Endothelial cell of umbilical vein (primary cell): ENCODE results near the gene CTDP1. TPM values are rescaled to one million over a fixed set of nuclear protein-coding genes. Genes with fewer than 3 reads are reported as not detected.

ENCODE experiments used
- BruUV-seq: library from RNA; stranded (reverse); fragments of 400-500 nt; replicated peaks from 2 replicates; lab custom pipeline; 2021; lab: Mats Ljungman, UMichigan
- CTCF ChIA-PET: fragments of 300-600, 350-600 bp; sonication (Branson Sonifier 250); formaldehyde crosslinking; loops from one replicate; lab custom pipeline; 2021; ENCODE audit warnings: antibody characterized with exemption, inconsistent platforms; lab: Charles Lee
- POLR2A ChIA-PET: fragments of 300-600, 350-600 bp; sonication (Branson Sonifier 250); formaldehyde crosslinking; loops from one replicate; lab custom pipeline; 2021; ENCODE audit warnings: antibody characterized with exemption, inconsistent platforms; lab: Charles Lee
- DNase-seq: peaks from one replicate; pipeline ENCODE4 v3.0.0-alpha.2; 2011; ENCODE audit warnings: low read depth, low spot score
- FAIRE-seq: peaks from 2 replicates; lab custom pipeline; 2011; peaks lifted over from hg19 to GRCh38; lab: Jason Lieb, UNC
- H2AFZ ChIP-seq: 2 replicates; pipeline ENCODE4 v1.6.0; 2012; ENCODE audit warnings: low read depth, low read length, control low read depth, inconsistent platforms
- H3K27ac ChIP-seq: 2 replicates; pipeline ENCODE4 v1.5.1; 2011; ENCODE audit warnings: low read depth, mild to moderate bottlenecking, control low read depth, low read length, moderate library complexity; ENCODE audit not compliant: insufficient read depth
- H3K27me3 ChIP-seq, 2 experiments: 2 replicates each; pipeline versions ENCODE4 v1.6.0 to v1.6.1; 2011; ENCODE audit warnings: low read length in 2 of 2, mixed read lengths in 1 of 2; ENCODE audit not compliant: control insufficient read depth in 2 of 2, insufficient read depth in 2 of 2
- H3K36me3 ChIP-seq, 2 experiments: 2 replicates in 1 of 2; 3 replicates in 1 of 2; pipeline ENCODE4 v1.5.1; 2011; ENCODE audit warnings: low read length in 2 of 2, mild to moderate bottlenecking in 1 of 2, moderate library complexity in 1 of 2; ENCODE audit not compliant: control insufficient read depth in 2 of 2, insufficient read depth in 2 of 2; ENCODE audit errors: extremely low read depth in 1 of 2
- H3K4me1 ChIP-seq: 3 replicates; pipeline ENCODE4 v1.5.1; 2011; ENCODE audit warnings: mild to moderate bottlenecking, low read length; ENCODE audit not compliant: control insufficient read depth, insufficient read depth; ENCODE audit errors: extremely low read depth
- H3K4me2 ChIP-seq: 2 replicates; pipeline ENCODE4 v1.6.1; 2011; ENCODE audit warnings: low read length, control low read depth, mixed read lengths; ENCODE audit not compliant: insufficient read depth
- H3K4me3 ChIP-seq, 3 experiments: fragments of 200-600 bp in 1 of 3; sonication (generic), shearing (Covaris generic) in 1 of 3; replicated peaks in 1 of 3; 2 replicates each; pipeline ENCODE4 v1.5.1; 2011 to 2016; ENCODE audit warnings: control low read depth in 3 of 3, low read length in 3 of 3, mild to moderate bottlenecking in 2 of 3, inconsistent platforms in 1 of 3, low read depth in 1 of 3, moderate library complexity in 1 of 3; ENCODE audit not compliant: insufficient read depth in 1 of 3
- H3K79me2 ChIP-seq: 2 replicates; pipeline ENCODE4 v1.6.0; 2012; ENCODE audit warnings: low read length, inconsistent platforms; ENCODE audit not compliant: control insufficient read depth, insufficient read depth
- H3K9ac ChIP-seq: replicated peaks from 2 replicates; pipeline ENCODE3; 2011; ENCODE audit warnings: low read length, control low read depth; ENCODE audit not compliant: insufficient read depth; ENCODE audit errors: extremely low read depth
- H3K9me1 ChIP-seq: replicated peaks from 3 replicates; pipeline ENCODE4 v1.6.0; 2011; ENCODE audit warnings: mild to moderate bottlenecking, low read length; ENCODE audit not compliant: control insufficient read depth, insufficient read depth; ENCODE audit errors: extremely low read depth
- H3K9me3 ChIP-seq: replicated peaks from 2 replicates; pipeline ENCODE4 v1.5.1; 2012; ENCODE audit warnings: low read length, inconsistent platforms; ENCODE audit not compliant: control insufficient read depth, insufficient read depth
- H4K20me1 ChIP-seq: replicated peaks from 2 replicates; pipeline ENCODE3; 2011; ENCODE audit warnings: mild to moderate bottlenecking, low read length; ENCODE audit not compliant: control insufficient read depth, insufficient read depth; ENCODE audit errors: extremely low read depth
- EZH2 ChIP-seq: IDR thresholded peaks from 2 replicates; pipeline ENCODE4 v1.6.1; 2012; ENCODE audit warnings: borderline replicate concordance, low read depth, mild to moderate bottlenecking, moderate library complexity, low read length, inconsistent platforms; ENCODE audit not compliant: severe bottlenecking
- FOS ChIP-seq: IDR thresholded peaks from 2 replicates; pipeline ENCODE4 v1.6.1; 2011; ENCODE audit warnings: mild to moderate bottlenecking, low read length, moderate library complexity, borderline replicate concordance; ENCODE audit not compliant: insufficient read depth
- GATA2 ChIP-seq: IDR thresholded peaks from 2 replicates; pipeline ENCODE4 v1.7.0; 2011; ENCODE audit warnings: low read depth, mild to moderate bottlenecking, moderate library complexity, mixed read lengths, low read length; ENCODE audit not compliant: insufficient read length, insufficient read depth
- JUN ChIP-seq: IDR thresholded peaks from 2 replicates; pipeline ENCODE4 v1.6.1; 2011; ENCODE audit warnings: borderline replicate concordance, low read depth; ENCODE audit not compliant: insufficient read length, insufficient read depth
- MYC ChIP-seq: IDR thresholded peaks from one replicate; pipeline ENCODE4 v1.6.1; 2011; ENCODE audit warnings: mild to moderate bottlenecking, low read depth, low read length
- POLR2A ChIP-seq: IDR thresholded peaks from 2 replicates; pipeline ENCODE4 v1.6.1; 2012; ENCODE audit warnings: low read depth, mild to moderate bottlenecking, control low read depth, low read length
- POLR2AphosphoS5 ChIP-seq: IDR thresholded peaks from 2 replicates; pipeline ENCODE4 v1.6.1; 2012; ENCODE audit warnings: low read depth, mild to moderate bottlenecking, control low read depth, low read length, moderate library complexity; ENCODE audit not compliant: insufficient read depth
- dilution Hi-C: fragments of 300-500 bp; cut with MboI; formaldehyde crosslinking; loops from one replicate; pipeline ENCODE4 v1.15.0; 2019; ENCODE audit warnings: low sequenced_read_pairs; ENCODE audit not compliant: extremely low pct_ligation_motif_present
- intact Hi-C: fragments of 100-400 bp; cut with micrococcal nuclease; formaldehyde crosslinking; loops from one replicate; pipeline ENCODE4 v1.10.0; 2022
- polyA plus RNA-seq, 4 experiments: library from polyadenylated mRNA; depleted of rRNA in 3 of 4; stranded (reverse) in 3 of 4; unstranded in 1 of 4; fragments of >200 nt; gene quantifications; 2 replicates each; pipeline versions ENCODE4 v1.2.1 to v1.2.3, GENCODE V29; 2011 to 2012; ENCODE audit warnings: missing spikeins in 1 of 4
- total RNA-seq: library from RNA; stranded (reverse); gene quantifications from 2 replicates; pipeline ENCODE4 v1.2.3, GENCODE V29; 2021
- TF ChIP-seq, protein P1 (sequence below): IDR thresholded peaks from 2 replicates; pipeline ENCODE4 v1.6.1; 2011; ENCODE audit not compliant: insufficient read depth, insufficient read length
- TF ChIP-seq, protein P2 (sequence below), 2 donors: IDR thresholded peaks; 1 replicate in 1 of 2; 2 replicates in 1 of 2; pipeline ENCODE4 v1.5.1; 2011; ENCODE audit warnings: low read length in 2 of 2, mild to moderate bottlenecking in 2 of 2, moderate library complexity in 2 of 2, control low read depth in 1 of 2, inconsistent platforms in 1 of 2, low read depth in 1 of 2; ENCODE audit not compliant: insufficient read depth in 1 of 2; ENCODE audit errors: extremely low read depth in 1 of 2

CTDP1 gene
- total and polyA plus RNA-seq, 2 donors (not counting 3 experiments of a cell fraction or from before 2014, with no cell fraction given): 15.3 to 27.6 TPM

- H3K4me1 ChIP-seq: no peaks in the 10 kb centered on the region
- H3K79me2 ChIP-seq: peaks cover 2% of the 10 kb centered on the region
- dilution Hi-C loops (no loop called here), intact Hi-C loops (no loop called here)
- no peaks in the 10 kb centered on the region for H4K20me1 ChIP-seq
- DNase-seq (no peak), FAIRE-seq (no peak)
- H3K4me2 ChIP-seq: no peak overlapping the region
- H3K9me3 ChIP-seq: no peaks in the 10 kb centered on the region
- ChIA-PET POLR2A (no interaction called here), CTCF (no interaction called here)
- no peak overlapping the region for H3K4me3 ChIP-seq
- peaks cover 5 to 20% of the 10 kb centered on the region in 2 experiments for H3K36me3 ChIP-seq
- H3K9ac ChIP-seq: no peak overlapping the region
- H3K9me1 ChIP-seq: no peaks in the 10 kb centered on the region
- BruUV-seq: no TSS peak
- no peak overlapping the region for H3K27ac ChIP-seq
- H3K27me3 ChIP-seq: no peaks in the 10 kb centered on the region
- H2AFZ ChIP-seq: no peak overlapping the region
- TF ChIP-seq, protein P1, sequence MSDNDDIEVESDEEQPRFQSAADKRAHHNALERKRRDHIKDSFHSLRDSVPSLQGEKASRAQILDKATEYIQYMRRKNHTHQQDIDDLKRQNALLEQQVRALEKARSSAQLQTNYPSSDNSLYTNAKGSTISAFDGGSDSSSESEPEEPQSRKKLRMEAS: no peak
- TF ChIP-seq JUN (no peak), FOS (no peak), MYC (no peak), GATA2 (no peak), POLR2AphosphoS5 (no peak), EZH2 (no peak), POLR2A (no peak)
- TF ChIP-seq, protein P2, sequence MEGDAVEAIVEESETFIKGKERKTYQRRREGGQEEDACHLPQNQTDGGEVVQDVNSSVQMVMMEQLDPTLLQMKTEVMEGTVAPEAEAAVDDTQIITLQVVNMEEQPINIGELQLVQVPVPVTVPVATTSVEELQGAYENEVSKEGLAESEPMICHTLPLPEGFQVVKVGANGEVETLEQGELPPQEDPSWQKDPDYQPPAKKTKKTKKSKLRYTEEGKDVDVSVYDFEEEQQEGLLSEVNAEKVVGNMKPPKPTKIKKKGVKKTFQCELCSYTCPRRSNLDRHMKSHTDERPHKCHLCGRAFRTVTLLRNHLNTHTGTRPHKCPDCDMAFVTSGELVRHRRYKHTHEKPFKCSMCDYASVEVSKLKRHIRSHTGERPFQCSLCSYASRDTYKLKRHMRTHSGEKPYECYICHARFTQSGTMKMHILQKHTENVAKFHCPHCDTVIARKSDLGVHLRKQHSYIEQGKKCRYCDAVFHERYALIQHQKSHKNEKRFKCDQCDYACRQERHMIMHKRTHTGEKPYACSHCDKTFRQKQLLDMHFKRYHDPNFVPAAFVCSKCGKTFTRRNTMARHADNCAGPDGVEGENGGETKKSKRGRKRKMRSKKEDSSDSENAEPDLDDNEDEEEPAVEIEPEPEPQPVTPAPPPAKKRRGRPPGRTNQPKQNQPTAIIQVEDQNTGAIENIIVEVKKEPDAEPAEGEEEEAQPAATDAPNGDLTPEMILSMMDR (IDR thresholded peaks at IDR 0.05; ENCODE audit: extremely low read depth in 1 of 2, insufficient read depth in 1 of 2, low read depth in 1 of 2, low read length in 2 of 2): no peak
Measured at GRCh38 chr18:79727211-79727610, 47.6 kb downstream of the CTDP1 start.
